Measurements from ENCODE around the gene SRPX2. TPM values are rescaled to one million over a fixed set of nuclear protein-coding genes. Genes with fewer than 3 reads are reported as not detected.
A peak's percentile ranks its signal among the peaks of the same experiment; 100 is the strongest.

Gene SRPX2
- polyA plus RNA-seq, 1 donor, result 21.0 TPM

GRCh38 chrX:100649550-100650356 lies 5.8 kb downstream of the SRPX2 start:
- DNase-seq, result peak; percentile 63

GRCh38 chrX:100650841-100651240 lies 6.8 kb downstream of the SRPX2 start:
- no peak for DNase-seq

GRCh38 chrX:100652266-100652665 lies 8.3 kb downstream of the SRPX2 start:
- DNase-seq, result no peak

GRCh38 chrX:100654261-100654660 lies 10.3 kb downstream of the SRPX2 start:
- peak; percentile 45 for DNase-seq

- no peak for DNase-seq
These were observed 15.0 kb downstream of the SRPX2 start for GRCh38 chrX:100658941-100659381.

GRCh38 chrX:100659431-100660137 lies 15.6 kb downstream of the SRPX2 start:
- no peak for DNase-seq

- no peak for DNase-seq
These were observed 18.2 kb downstream of the SRPX2 start for GRCh38 chrX:100662170-100662569.

- no peak for DNase-seq
These were observed 18.8 kb downstream of the SRPX2 start for GRCh38 chrX:100662796-100663195.

- DNase-seq, result no peak
These were observed 19.6 kb downstream of the SRPX2 start for GRCh38 chrX:100663642-100664041.

GRCh38 chrX:100672966-100673365 lies 29.0 kb downstream of the SRPX2 start:
- DNase-seq, result no peak

- no peak for DNase-seq
These were observed 29.5 kb downstream of the SRPX2 start for GRCh38 chrX:100673397-100673953.

GRCh38 chrX:100674705-100675104 lies 30.7 kb downstream of the SRPX2 start:
- DNase-seq, result no peak

- DNase-seq, result peak; percentile 24
These were observed 33.7 kb downstream of the SRPX2 start for GRCh38 chrX:100677611-100678181.

- no peak for DNase-seq
These were observed 36.8 kb downstream of the SRPX2 start for GRCh38 chrX:100680756-100681155.

- no peak for DNase-seq
These were observed 37.6 kb downstream of the SRPX2 start for GRCh38 chrX:100681599-100681998.

- DNase-seq, result no peak
These were observed 38.9 kb downstream of the SRPX2 start for GRCh38 chrX:100682939-100683338.

- peak; percentile 59 for DNase-seq
These were observed 41.4 kb downstream of the SRPX2 start for GRCh38 chrX:100685284-100685996.

- DNase-seq, result no peak
These were observed 42.0 kb downstream of the SRPX2 start for GRCh38 chrX:100685997-100686305.

- no peak for DNase-seq
These were observed 43.1 kb downstream of the SRPX2 start for GRCh38 chrX:100687128-100687527.

- no peak for DNase-seq
These were observed 43.5 kb downstream of the SRPX2 start for GRCh38 chrX:100687546-100687945.

- no peak for DNase-seq
These were observed 51.3 kb downstream of the SRPX2 start for GRCh38 chrX:100695302-100695701.

- DNase-seq, result no peak
These were observed 52.0 kb downstream of the SRPX2 start for GRCh38 chrX:100695991-100696390.

All from hindlimb muscle (tissue), 1 donor.